K562 (cell line): ENCODE data around the gene CELSR2. TPM values are rescaled to one million over a fixed set of nuclear protein-coding genes. Genes with fewer than 3 reads are reported as not detected.

Source experiments
- ATAC-seq: fragments of 200-7000 bp; cut with Tn5 transposase; 3 replicates; pipeline ENCODE4 v1.9.1; 2020; ENCODE audit warnings: moderate library complexity
- BruUV-seq: library from RNA; stranded (reverse); fragments of 400-500 nt; replicated peaks from 2 replicates; lab custom pipeline; 2021; lab: Mats Ljungman, UMichigan
- CTCF ChIA-PET: fragments of 300-600 bp; formaldehyde crosslinking; extraction: SDS; loops from one replicate; lab custom pipeline; 2021; ENCODE audit warnings: low intra/inter-chr PET ratio; lab: Yijun Ruan, JAX
- POLR2A ChIA-PET: fragments of 300-600, 350-650 bp; sonication (Branson Sonifier 250); formaldehyde crosslinking; extraction: SDS; loops from one replicate; lab custom pipeline; 2021; ENCODE audit warnings: antibody characterized with exemption, inconsistent platforms; lab: Yijun Ruan, JAX
- DNase-seq, 4 experiments: peaks; one replicate each; pipeline versions ENCODE4 v3.0.0 to v3.0.0-alpha.2; 2011 to 2018; ENCODE audit warnings: low spot score in 3 of 4, mixed read lengths in 3 of 4; ENCODE audit errors: extremely low read depth in 1 of 4
- FAIRE-seq: peaks from 2 replicates; lab custom pipeline; 2011; peaks lifted over from hg19 to GRCh38; lab: Jason Lieb, UNC
- H2AFZ ChIP-seq: 2 replicates; pipeline ENCODE4 v1.6.0; 2011; ENCODE audit warnings: low read depth, low read length, control low read depth, inconsistent platforms
- H3K27ac ChIP-seq: fragments of 200-600 bp; 3 replicates; pipeline ENCODE4 v1.8.0; 2011; ENCODE audit warnings: low read depth, mild to moderate bottlenecking, control low read depth, inconsistent platforms, low read length, moderate library complexity, mixed read lengths; ENCODE audit errors: extremely low read depth
- H3K27me3 ChIP-seq, 2 experiments: fragments of 300-600 bp in 1 of 2; 2 replicates in 1 of 2; 3 replicates in 1 of 2; pipeline versions ENCODE4 v1.6.0 to v1.8.0; 2011; ENCODE audit warnings: inconsistent platforms in 2 of 2, low read length in 2 of 2, mild to moderate bottlenecking in 1 of 2, mixed read lengths in 1 of 2, moderate library complexity in 1 of 2; ENCODE audit not compliant: control insufficient read depth in 2 of 2, insufficient read depth in 2 of 2
- H3K36me3 ChIP-seq: fragments of 300-600 bp; 3 replicates; pipeline ENCODE4 v1.8.0; 2011; ENCODE audit warnings: mild to moderate bottlenecking, low read length, inconsistent platforms; ENCODE audit not compliant: control insufficient read depth, insufficient read depth
- H3K4me1 ChIP-seq, 2 experiments: fragments of 200-600 bp in 1 of 2; replicated peaks in 1 of 2; 2 replicates in 1 of 2; 3 replicates in 1 of 2; pipeline versions ENCODE4 v1.5.1 to v1.8.0; 2011; ENCODE audit warnings: inconsistent platforms in 2 of 2, low read length in 2 of 2, mild to moderate bottlenecking in 1 of 2, mixed read lengths in 1 of 2, moderate library complexity in 1 of 2; ENCODE audit not compliant: control insufficient read depth in 2 of 2, insufficient read depth in 2 of 2
- H3K4me2 ChIP-seq: 2 replicates; pipeline ENCODE4 v1.6.1; 2011; ENCODE audit warnings: low read length, control low read depth, inconsistent platforms, mixed read lengths; ENCODE audit not compliant: insufficient read depth
- H3K4me3 ChIP-seq: fragments of 200-600 bp; sonication (generic), shearing (Covaris generic); 2 replicates; pipeline ENCODE4 v1.5.1; 2016; ENCODE audit warnings: control low read depth, inconsistent platforms
- H3K79me2 ChIP-seq: fragments of 200-600 bp; 3 replicates; pipeline ENCODE4 v1.8.0; 2011; ENCODE audit warnings: low read length, inconsistent platforms; ENCODE audit not compliant: control insufficient read depth, insufficient read depth
- H3K9ac ChIP-seq, 2 experiments: 2 replicates each; pipeline versions ENCODE4 v1.6.0 to v1.6.1; 2011; ENCODE audit warnings: low read depth in 2 of 2, low read length in 2 of 2, control low read depth in 1 of 2, inconsistent platforms in 1 of 2, mild to moderate bottlenecking in 1 of 2, mixed read lengths in 1 of 2; ENCODE audit not compliant: insufficient read depth in 1 of 2
- H3K9me1 ChIP-seq: one replicate; pipeline ENCODE4 v1.6.0; 2011; ENCODE audit warnings: inconsistent platforms, mild to moderate bottlenecking, low read length, moderate library complexity; ENCODE audit not compliant: control insufficient read depth, insufficient read depth
- H3K9me3 ChIP-seq: replicated peaks from 2 replicates; pipeline ENCODE4 v1.5.1; 2011; ENCODE audit warnings: low read depth, low read length, inconsistent platforms; ENCODE audit not compliant: control insufficient read depth, insufficient read depth
- H4K20me1 ChIP-seq: replicated peaks from 2 replicates; pipeline ENCODE4 v1.6.1; 2011; ENCODE audit warnings: low read length, inconsistent platforms, mixed read lengths; ENCODE audit not compliant: control insufficient read depth, insufficient read depth
- C11orf30 ChIP-seq: fragments of 450-650 bp; IDR thresholded peaks from 2 replicates; pipeline ENCODE4 v1.6.1; 2016; ENCODE audit warnings: low read depth, mild to moderate bottlenecking
- RBM14 ChIP-seq: fragments of 200-400 bp; formaldehyde crosslinking; IDR thresholded peaks from 2 replicates; pipeline ENCODE4 v1.6.1; 2018; ENCODE audit warnings: low read depth, mild to moderate bottlenecking, low read length, moderate library complexity, borderline replicate concordance; ENCODE audit not compliant: insufficient read depth
- ZKSCAN8 ChIP-seq: fragments of 200-800 bp; sonication (Bioruptor generic); IDR thresholded peaks from 2 replicates; pipeline ENCODE4 v1.6.1; 2016; ENCODE audit warnings: missing genetic modification characterization, missing compliant biosample characterization
- ZNF551 ChIP-seq: fragments of 250-450 bp; sonication (Bioruptor Pico); IDR thresholded peaks from 2 replicates; pipeline ENCODE4 v1.5.0; 2021; ENCODE audit warnings: mild to moderate bottlenecking, moderate library complexity
- WGBS: fragments of 100-300 bp; shearing (Covaris generic); methylation state at CpG from one replicate; pipeline ENCODE4 v1.1.6; 2016; ENCODE audit warnings: low coverage, mixed read lengths; ENCODE audit not compliant: insufficient coverage; ENCODE audit errors: missing lambda C conversion rate; 5-methylcytosine and 5-hydroxymethylcytosine counted together
- in situ Hi-C: fragments of 300-500 bp; cut with MboI; formaldehyde crosslinking; loops from 4 replicates; pipeline ENCODE4 v1.15.0; 2018; ENCODE audit warnings: inconsistent platforms, mixed read lengths
- intact Hi-C: fragments of 100-400 bp; cut with micrococcal nuclease; formaldehyde crosslinking; loops from 2 replicates; pipeline ENCODE4 v1.14.2; 2022
- polyA plus RNA-seq, 8 experiments: library from polyadenylated mRNA; depleted of rRNA in 4 of 8; stranded (reverse) in 5 of 8; unstranded in 3 of 8; fragments of >200 nt; fragmentation: Nextera tagmentation in 2 of 8; fragmentation: Illumina TruSeq in 1 of 8; extraction: Ambion mirVana in 2 of 8; extraction: Trizol in 1 of 8; gene quantifications; 2 replicates each; pipeline versions ENCODE4 v1.2.1 to v1.2.3, GENCODE V29; 2011 to 2014; ENCODE audit warnings: inconsistent platforms in 1 of 8, missing spikeins in 1 of 8
- total RNA-seq, 7 experiments: library from RNA; depleted of rRNA in 6 of 7; stranded (reverse); fragments of >200 nt in 6 of 7; fragmentation: Illumina TruSeq in 2 of 7; extraction: Trizol in 2 of 7; gene quantifications; 2 replicates each; pipeline versions ENCODE4 v1.2.1 to v1.2.3, GENCODE V29; 2011 to 2021; ENCODE audit warnings: low replicate concordance in 1 of 7
- TF ChIP-seq, protein P1 (sequence below): sonication (generic); formaldehyde crosslinking; IDR thresholded peaks from 2 replicates; pipeline ENCODE4 v1.8.0; 2022; ENCODE audit warnings: mild to moderate bottlenecking, missing genetic modification reagents

The CELSR2 gene
- total and polyA plus RNA-seq, 9 of the 15 experiments (the other 6 are each of a cell fraction or from before 2014, with no cell fraction given): 0.31 to 21.9 (median 4.2) TPM

DNA sequence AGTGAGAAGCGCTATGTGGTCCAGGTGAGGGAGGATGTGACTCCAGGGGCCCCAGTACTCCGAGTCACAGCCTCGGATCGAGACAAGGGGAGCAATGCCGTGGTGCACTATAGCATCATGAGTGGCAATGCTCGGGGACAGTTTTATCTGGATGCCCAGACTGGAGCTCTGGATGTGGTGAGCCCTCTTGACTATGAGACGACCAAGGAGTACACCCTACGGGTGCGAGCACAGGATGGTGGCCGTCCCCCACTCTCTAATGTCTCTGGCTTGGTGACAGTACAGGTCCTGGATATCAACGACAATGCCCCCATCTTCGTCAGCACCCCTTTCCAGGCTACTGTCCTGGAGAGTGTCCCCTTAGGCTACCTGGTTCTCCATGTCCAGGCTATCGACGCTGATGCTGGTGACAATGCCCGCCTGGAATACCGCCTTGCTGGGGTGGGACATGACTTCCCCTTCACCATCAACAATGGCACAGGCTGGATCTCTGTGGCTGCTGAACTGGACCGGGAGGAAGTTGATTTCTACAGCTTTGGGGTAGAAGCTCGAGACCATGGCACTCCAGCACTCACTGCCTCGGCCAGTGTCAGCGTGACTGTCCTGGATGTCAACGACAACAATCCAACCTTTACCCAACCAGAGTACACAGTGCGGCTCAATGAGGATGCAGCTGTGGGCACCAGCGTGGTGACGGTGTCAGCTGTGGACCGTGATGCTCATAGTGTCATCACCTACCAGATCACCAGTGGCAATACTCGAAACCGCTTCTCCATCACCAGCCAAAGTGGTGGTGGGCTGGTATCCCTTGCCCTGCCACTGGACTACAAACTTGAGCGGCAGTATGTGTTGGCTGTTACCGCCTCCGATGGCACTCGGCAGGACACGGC, 2.2 kb downstream of the CELSR2 start:
- 80% methylated on average over 32 of the region's 32 CpGs for WGBS
- DNase-seq (no peak), FAIRE-seq (no peak), ATAC-seq (no peak)
- Histone ChIP-seq H3K79me2 (peaks cover 36% of the 10 kb centered on the region), H3K4me2 (no peak overlapping the region), H3K4me1 (peaks cover 43 to 69% of the 10 kb centered on the region in 2 experiments), H2AFZ (no peak overlapping the region), H3K27me3 (no peaks in the 10 kb centered on the region), H3K9me1 (peaks cover 4% of the 10 kb centered on the region), H3K4me3 (no peak overlapping the region), H3K9me3 (no peaks in the 10 kb centered on the region), H3K27ac (no peak overlapping the region), H3K36me3 (peaks cover 6% of the 10 kb centered on the region; the same call in 1 of the 3 replicates), H3K9ac (peak overlapping the region in 1 of 2 experiments; percentile 3; a peak in 1 of 4 replicates), H4K20me1 (no peaks in the 10 kb centered on the region)
- no peak for TF ChIP-seq ZKSCAN8 (CRISPR knock-in tag)
- TF ChIP-seq RBM14: no peak
- TF ChIP-seq C11orf30: no peak
- no peak for TF ChIP-seq ZNF551
- TF ChIP-seq, protein P1, sequence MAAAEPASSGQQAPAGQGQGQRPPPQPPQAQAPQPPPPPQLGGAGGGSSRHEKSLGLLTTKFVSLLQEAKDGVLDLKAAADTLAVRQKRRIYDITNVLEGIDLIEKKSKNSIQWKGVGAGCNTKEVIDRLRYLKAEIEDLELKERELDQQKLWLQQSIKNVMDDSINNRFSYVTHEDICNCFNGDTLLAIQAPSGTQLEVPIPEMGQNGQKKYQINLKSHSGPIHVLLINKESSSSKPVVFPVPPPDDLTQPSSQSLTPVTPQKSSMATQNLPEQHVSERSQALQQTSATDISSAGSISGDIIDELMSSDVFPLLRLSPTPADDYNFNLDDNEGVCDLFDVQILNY (CRISPR knock-in tag): peak; percentile 57; the same call in 1 of the 2 replicates
- ChIA-PET CTCF (no interaction called here), POLR2A (interaction anchor here (0.6 to 4.8 kb wide), 4 partner anchors 11 to 26 kb away, joined by 4 to 36 read pairs (median 16); no protein-coding TSS in a partner anchor)
- intact Hi-C loops: no loop called here
- in situ Hi-C loops: no loop called here
- BruUV-seq: TSS peak; percentile 43
